Neural cell (in vitro differentiated cells): ENCODE results near the gene HDAC9. TPM values are rescaled to one million over a fixed set of nuclear protein-coding genes. Genes with fewer than 3 reads are reported as not detected.

ENCODE experiments used
- H2AFZ ChIP-seq: fragments of 200-600, 300-800 bp; sonication (generic), shearing (Covaris generic); 2 replicates; pipeline ENCODE4 v1.6.0; 2014; ENCODE audit warnings: low read depth, mild to moderate bottlenecking, antibody characterized with exemption, low read length, moderate library complexity
- H3F3A ChIP-seq: fragments of 200-600 bp; shearing (Covaris generic); 2 replicates; pipeline ENCODE4 v1.6.1; 2016; ENCODE audit warnings: mild to moderate bottlenecking, moderate library complexity, mixed read lengths, antibody characterized with exemption, low read length; ENCODE audit not compliant: insufficient read depth, poor library complexity, severe bottlenecking
- H3K27ac ChIP-seq: fragments of 200-600, 300-800 bp; sonication (generic), shearing (Covaris generic); 2 replicates; pipeline ENCODE4 v1.5.1; 2014; ENCODE audit warnings: mild to moderate bottlenecking, low read length, moderate library complexity
- H3K27me3 ChIP-seq: fragments of 300-800, 200-600 bp; sonication (generic), shearing (Covaris generic); 2 replicates; pipeline ENCODE4 v1.6.0; 2014; ENCODE audit warnings: mild to moderate bottlenecking, low read depth, low read length, moderate library complexity; ENCODE audit not compliant: insufficient read depth
- H3K36me3 ChIP-seq: fragments of 300-800, 200-600 bp; sonication (generic), shearing (Covaris generic); 2 replicates; pipeline ENCODE4 v1.5.1; 2014; ENCODE audit warnings: mild to moderate bottlenecking, antibody characterized with exemption, low read length, moderate library complexity; ENCODE audit not compliant: insufficient read depth
- H3K4me2 ChIP-seq: fragments of 300-800, 200-600 bp; sonication (generic), shearing (Covaris generic); 2 replicates; pipeline ENCODE4 v1.6.0; 2014; ENCODE audit warnings: mild to moderate bottlenecking, low read length
- H3K4me3 ChIP-seq: fragments of 300-800, 200-600 bp; sonication (generic), shearing (Covaris generic); 2 replicates; pipeline ENCODE4 v1.5.1; 2014; ENCODE audit warnings: mild to moderate bottlenecking, low read length, moderate library complexity
- H3K79me2 ChIP-seq: fragments of 200-600 bp; shearing (Covaris generic); replicated peaks from 2 replicates; pipeline ENCODE4 v1.6.0; 2014; ENCODE audit warnings: mild to moderate bottlenecking, low read length, moderate library complexity; ENCODE audit not compliant: insufficient read depth
- H3K9ac ChIP-seq: fragments of 300-800, 200-600 bp; sonication (generic), shearing (Covaris generic); 2 replicates; pipeline ENCODE4 v1.6.1; 2016; ENCODE audit warnings: mild to moderate bottlenecking, low read length, mixed read lengths
- H3K9me2 ChIP-seq: fragments of 200-600 bp; shearing (Covaris generic); 2 replicates; pipeline ENCODE4 v1.6.1; 2016; ENCODE audit warnings: mild to moderate bottlenecking, low read length, mixed read lengths; ENCODE audit not compliant: insufficient read depth
- H3K9me3 ChIP-seq: fragments of 200-600, 300-800 bp; sonication (generic), shearing (Covaris generic); 2 replicates; pipeline ENCODE4 v1.6.1; 2016; ENCODE audit warnings: mild to moderate bottlenecking, mixed run types, low read length, moderate library complexity, mixed read lengths
- H4K20me1 ChIP-seq: fragments of 200-600 bp; shearing (Covaris generic); 2 replicates; pipeline ENCODE4 v1.6.1; 2016; ENCODE audit warnings: mild to moderate bottlenecking, mixed run types; ENCODE audit not compliant: insufficient read depth
- CTCF ChIP-seq: fragments of 450-650 bp; IDR thresholded peaks from 2 replicates; pipeline ENCODE4 v1.5.1; 2014; ENCODE audit warnings: antibody characterized with exemption, mild to moderate bottlenecking, moderate library complexity; ENCODE audit not compliant: poor library complexity, severe bottlenecking
- EP300 ChIP-seq: fragments of 450-650 bp; conservative IDR thresholded peaks from 2 replicates; pipeline ENCODE4 v1.6.1; 2014; ENCODE audit warnings: antibody characterized with exemption, mild to moderate bottlenecking, moderate library complexity; ENCODE audit not compliant: poor library complexity, severe bottlenecking
- EZH2 ChIP-seq: fragments of 200-600, 300-800 bp; shearing (Covaris generic), sonication (generic); IDR thresholded peaks from 2 replicates; pipeline ENCODE4 v1.6.1; 2014; ENCODE audit warnings: antibody characterized with exemption, low read length, borderline replicate concordance, mild to moderate bottlenecking; ENCODE audit not compliant: insufficient read depth, poor library complexity, severe bottlenecking
- MXI1 ChIP-seq: fragments of 450-650 bp; conservative IDR thresholded peaks from 2 replicates; pipeline ENCODE4 v1.6.1; 2014; ENCODE audit warnings: antibody characterized with exemption, mild to moderate bottlenecking; ENCODE audit not compliant: poor library complexity, severe bottlenecking
- POLR2AphosphoS5 ChIP-seq: IDR thresholded peaks from 2 replicates; pipeline ENCODE4 v1.6.1; 2012
- RAD21 ChIP-seq: fragments of 450-650 bp; conservative IDR thresholded peaks from 2 replicates; pipeline ENCODE4 v1.6.1; 2014; ENCODE audit warnings: antibody characterized with exemption, mild to moderate bottlenecking, moderate library complexity
- REST ChIP-seq: IDR thresholded peaks from 2 replicates; pipeline ENCODE4 v1.6.1; 2012; ENCODE audit warnings: borderline replicate concordance
- SMC3 ChIP-seq: fragments of 450-650 bp; conservative IDR thresholded peaks from 2 replicates; pipeline ENCODE4 v1.6.1; 2014; ENCODE audit warnings: antibody characterized with exemption, mild to moderate bottlenecking, moderate library complexity; ENCODE audit not compliant: poor library complexity
- TAF1 ChIP-seq: IDR thresholded peaks from 2 replicates; pipeline ENCODE4 v1.6.1; 2012; ENCODE audit warnings: low read depth
- polyA plus RNA-seq: library from polyadenylated mRNA; depleted of rRNA; stranded (reverse); fragments of >200 nt; gene quantifications from 2 replicates; pipeline ENCODE4 v1.2.3, GENCODE V29; 2014

The HDAC9 gene
- polyA plus RNA-seq, 1 donor from 2014 or later: 15.9 TPM

- Histone ChIP-seq H3K4me2 (no peak overlapping the region), H3F3A (no peaks in the 10 kb centered on the region), H3K79me2 (no peaks in the 10 kb centered on the region), H3K27ac (no peak overlapping the region), H3K4me3 (no peak overlapping the region), H4K20me1 (no peaks in the 10 kb centered on the region), H3K9me2 (no peaks in the 10 kb centered on the region), H3K9me3 (no peaks in the 10 kb centered on the region), H3K27me3 (no peaks in the 10 kb centered on the region), H3K36me3 (no peaks in the 10 kb centered on the region), H3K9ac (no peak overlapping the region), H2AFZ (no peak overlapping the region)
- no peak for TF ChIP-seq MXI1
- TF ChIP-seq POLR2AphosphoS5: no peak
- TF ChIP-seq RAD21: no peak
- TF ChIP-seq SMC3: no peak
- no peak for TF ChIP-seq TAF1
- TF ChIP-seq REST: no peak
- no peak for TF ChIP-seq EZH2
- TF ChIP-seq CTCF: no peak
- TF ChIP-seq EP300: no peak
Measured at GRCh38 chr7:18820981-18821380, 325.4 kb downstream of the HDAC9 start.

- Histone ChIP-seq H3K36me3 (no peaks in the 10 kb centered on the region), H3K4me3 (no peak overlapping the region), H3K9me2 (no peaks in the 10 kb centered on the region), H3K4me2 (no peak overlapping the region), H4K20me1 (no peaks in the 10 kb centered on the region), H3K9ac (no peak overlapping the region), H3K27me3 (no peaks in the 10 kb centered on the region), H2AFZ (no peak overlapping the region), H3F3A (no peaks in the 10 kb centered on the region), H3K9me3 (no peaks in the 10 kb centered on the region), H3K27ac (no peak overlapping the region), H3K79me2 (no peaks in the 10 kb centered on the region)
- TF ChIP-seq RAD21: no peak
- no peak for TF ChIP-seq REST
- TF ChIP-seq MXI1: no peak
- no peak for TF ChIP-seq SMC3
Measured at GRCh38 chr7:18821554-18821953, 326.0 kb downstream of the HDAC9 start.
